ENCODE data around the gene CDK14.

GRCh38 chr7:90961037-90961725, 365.1 kb downstream of the CDK14 start:
- no peak for TF ChIP-seq CTCF (conservative IDR thresholded peaks at IDR 0.05; ENCODE audit: low read length)
- TF ChIP-seq EZH2phosphoT487 (IDR thresholded peaks at IDR 0.05; ENCODE audit: borderline replicate concordance), result no peak

Measured in Loucy (cell line).